HepG2 (cell line): ENCODE measurements around the gene CYP4F8. TPM values are rescaled to one million over a fixed set of nuclear protein-coding genes. Genes with fewer than 3 reads are reported as not detected.
A peak's percentile ranks its signal among the peaks of the same experiment; 100 is the strongest.

ENCODE experiments used
- ARID2 ChIP-seq: sonication (generic); formaldehyde crosslinking; IDR thresholded peaks from 2 replicates; pipeline ENCODE4 v1.8.1; 2022; ENCODE audit warnings: mild to moderate bottlenecking, missing genetic modification reagents, borderline replicate concordance
- CCAR2 ChIP-seq: fragments of 200-400 bp; formaldehyde crosslinking; optimal IDR thresholded peaks from 2 replicates; pipeline ENCODE3; 2018; ENCODE audit warnings: low read depth, mild to moderate bottlenecking, low read length, moderate library complexity
- CEBPB ChIP-seq: IDR thresholded peaks from 2 replicates; pipeline ENCODE4 v1.6.1; 2011; ENCODE audit warnings: low read depth, low read length, improper control_type of control experiment, borderline replicate concordance
- DMAP1 ChIP-seq: IDR thresholded peaks from 2 replicates; pipeline ENCODE4 v1.6.1; 2016
- GATA4 ChIP-seq: sonication (generic); IDR thresholded peaks from 2 replicates; pipeline ENCODE4 v1.6.1; 2016; ENCODE audit warnings: antibody characterized with exemption, low read depth, borderline replicate concordance
- HOXA7 ChIP-seq: sonication (generic); formaldehyde crosslinking; IDR thresholded peaks from 2 replicates; pipeline ENCODE4 v1.8.1; 2022; ENCODE audit warnings: mild to moderate bottlenecking, missing genetic modification reagents, moderate library complexity
- MEF2D ChIP-seq: sonication (generic); formaldehyde crosslinking; IDR thresholded peaks from 2 replicates; pipeline ENCODE4 v1.5.1; 2020; ENCODE audit warnings: mild to moderate bottlenecking, missing genetic modification reagents
- NFE2L2 ChIP-seq: fragments of 150-350 bp; IDR thresholded peaks from 2 replicates; pipeline ENCODE4 v1.6.1; 2014; ENCODE audit warnings: low read length
- POGZ ChIP-seq: sonication (generic); formaldehyde crosslinking; IDR thresholded peaks from 2 replicates; pipeline ENCODE4 v1.4.0; 2020; ENCODE audit warnings: mild to moderate bottlenecking, missing genetic modification reagents
- SETDB1 ChIP-seq: sonication (generic); formaldehyde crosslinking; IDR thresholded peaks from 2 replicates; pipeline ENCODE4 v1.5.1; 2020; ENCODE audit warnings: missing genetic modification reagents, mild to moderate bottlenecking, borderline replicate concordance
- SNAI1 ChIP-seq: sonication (generic); formaldehyde crosslinking; IDR thresholded peaks from 2 replicates; pipeline ENCODE4 v1.5.0; 2020; ENCODE audit warnings: mild to moderate bottlenecking, missing genetic modification reagents, borderline replicate concordance
- THAP7 ChIP-seq: sonication (generic); formaldehyde crosslinking; IDR thresholded peaks from 2 replicates; pipeline ENCODE4 v1.8.1; 2023; ENCODE audit warnings: mild to moderate bottlenecking, missing genetic modification reagents
- ZHX1 ChIP-seq: sonication (generic); formaldehyde crosslinking; IDR thresholded peaks from 2 replicates; pipeline ENCODE4 v1.8.1; 2022; ENCODE audit warnings: low read depth, mild to moderate bottlenecking, missing genetic modification reagents
- ZNF136 ChIP-seq: sonication (generic); formaldehyde crosslinking; IDR thresholded peaks from 2 replicates; pipeline ENCODE4 v1.8.1; 2022; ENCODE audit warnings: low read depth, mild to moderate bottlenecking, moderate library complexity, missing genetic modification reagents
- ZNF253 ChIP-seq: sonication (generic); formaldehyde crosslinking; IDR thresholded peaks from 2 replicates; pipeline ENCODE4 v1.8.0; 2022; ENCODE audit warnings: mild to moderate bottlenecking, missing genetic modification reagents, borderline replicate concordance
- ZNF263 ChIP-seq: sonication (generic); formaldehyde crosslinking; IDR thresholded peaks from 2 replicates; pipeline ENCODE4 v1.4.0; 2020; ENCODE audit warnings: missing genetic modification reagents
- ZNF430 ChIP-seq: sonication (generic); formaldehyde crosslinking; IDR thresholded peaks from 2 replicates; pipeline ENCODE4 v1.9.0; 2021; ENCODE audit warnings: mild to moderate bottlenecking, missing genetic modification reagents
- ZNF441 ChIP-seq: sonication (generic); formaldehyde crosslinking; IDR thresholded peaks from 2 replicates; pipeline ENCODE4 v1.7.0; 2021; ENCODE audit warnings: missing genetic modification reagents, borderline replicate concordance
- ZNF446 ChIP-seq: sonication (generic); formaldehyde crosslinking; IDR thresholded peaks from 2 replicates; pipeline ENCODE4 v1.5.0; 2020; ENCODE audit warnings: mild to moderate bottlenecking, missing genetic modification reagents
- ZNF550 ChIP-seq: sonication (generic); formaldehyde crosslinking; IDR thresholded peaks from 2 replicates; pipeline ENCODE4 v1.4.0; 2020; ENCODE audit warnings: mild to moderate bottlenecking, missing genetic modification reagents, borderline replicate concordance
- ZNF724P ChIP-seq: sonication (generic); formaldehyde crosslinking; IDR thresholded peaks from 2 replicates; pipeline ENCODE4 v1.8.0; 2022; ENCODE audit warnings: missing genetic modification reagents, borderline replicate concordance
- polyA plus RNA-seq, 8 experiments: library from polyadenylated mRNA; depleted of rRNA in 3 of 8; stranded (reverse) in 7 of 8; unstranded in 1 of 8; fragments of >200 nt; fragmentation: Illumina TruSeq in 4 of 8; extraction: Trizol in 4 of 8; gene quantifications; 2 replicates each; pipeline versions ENCODE4 v1.2.1 to v1.2.3, GENCODE V29; 2011 to 2016; ENCODE audit warnings: low read depth in 4 of 8, missing spikeins in 1 of 8, mixed read lengths in 1 of 8; ENCODE audit not compliant: insufficient read depth in 1 of 8
- total RNA-seq, 5 experiments: library from RNA; depleted of rRNA; stranded (reverse); fragments of >200 nt; fragmentation: Illumina TruSeq; extraction: Trizol; gene quantifications; 2 replicates each; pipeline ENCODE4 v1.2.3, GENCODE V29; 2016; ENCODE audit warnings: low read depth in 1 of 5
- TF ChIP-seq, protein P1 (sequence below): sonication (generic); formaldehyde crosslinking; IDR thresholded peaks from 2 replicates; pipeline ENCODE4 v1.9.0; 2021; ENCODE audit warnings: missing genetic modification reagents, borderline replicate concordance
- TF ChIP-seq, protein P2 (sequence below): IDR thresholded peaks from 2 replicates; pipeline ENCODE4 v1.6.1; 2016; ENCODE audit warnings: missing genetic modification reagents, missing compliant biosample characterization

Gene CYP4F8
- total and polyA plus RNA-seq, 2 of the 13 experiments (the other 11 are each of a cell fraction or from before 2014, with no cell fraction given), result not detected

- TF ChIP-seq, protein P1, sequence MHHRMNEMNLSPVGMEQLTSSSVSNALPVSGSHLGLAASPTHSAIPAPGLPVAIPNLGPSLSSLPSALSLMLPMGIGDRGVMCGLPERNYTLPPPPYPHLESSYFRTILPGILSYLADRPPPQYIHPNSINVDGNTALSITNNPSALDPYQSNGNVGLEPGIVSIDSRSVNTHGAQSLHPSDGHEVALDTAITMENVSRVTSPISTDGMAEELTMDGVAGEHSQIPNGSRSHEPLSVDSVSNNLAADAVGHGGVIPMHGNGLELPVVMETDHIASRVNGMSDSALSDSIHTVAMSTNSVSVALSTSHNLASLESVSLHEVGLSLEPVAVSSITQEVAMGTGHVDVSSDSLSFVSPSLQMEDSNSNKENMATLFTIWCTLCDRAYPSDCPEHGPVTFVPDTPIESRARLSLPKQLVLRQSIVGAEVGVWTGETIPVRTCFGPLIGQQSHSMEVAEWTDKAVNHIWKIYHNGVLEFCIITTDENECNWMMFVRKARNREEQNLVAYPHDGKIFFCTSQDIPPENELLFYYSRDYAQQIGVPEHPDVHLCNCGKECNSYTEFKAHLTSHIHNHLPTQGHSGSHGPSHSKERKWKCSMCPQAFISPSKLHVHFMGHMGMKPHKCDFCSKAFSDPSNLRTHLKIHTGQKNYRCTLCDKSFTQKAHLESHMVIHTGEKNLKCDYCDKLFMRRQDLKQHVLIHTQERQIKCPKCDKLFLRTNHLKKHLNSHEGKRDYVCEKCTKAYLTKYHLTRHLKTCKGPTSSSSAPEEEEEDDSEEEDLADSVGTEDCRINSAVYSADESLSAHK (CRISPR knock-in tag), result no peak
- TF ChIP-seq ZNF263 (CRISPR knock-in tag) (0 out of 2 replicates have a peak, but pooled peaks have one; percentile 40), THAP7 (CRISPR knock-in tag) (no peak), ZNF724P (CRISPR knock-in tag) (peak; percentile 68; the same call in 1 of the 2 replicates), CCAR2 (no peak), POGZ (CRISPR knock-in tag) (no peak; the same call in 1 of the 2 replicates), ZNF446 (CRISPR knock-in tag) (no peak), ZNF441 (CRISPR knock-in tag) (no peak), ZHX1 (CRISPR knock-in tag) (no peak), DMAP1 (CRISPR knock-in tag) (0 out of 2 replicates have a peak, but pooled peaks have one; percentile 36), SNAI1 (CRISPR knock-in tag) (no peak), ZNF253 (CRISPR knock-in tag) (no peak), CEBPB (peak; percentile 67; the same call in 1 of the 2 replicates), GATA4 (no peak), HOXA7 (no peak), ARID2 (no peak), ZNF136 (CRISPR knock-in tag) (no peak), NFE2L2 (no peak), ZNF550 (CRISPR knock-in tag) (no peak), SETDB1 (no peak), ZNF430 (no peak), MEF2D (no peak)
- TF ChIP-seq, protein P2, sequence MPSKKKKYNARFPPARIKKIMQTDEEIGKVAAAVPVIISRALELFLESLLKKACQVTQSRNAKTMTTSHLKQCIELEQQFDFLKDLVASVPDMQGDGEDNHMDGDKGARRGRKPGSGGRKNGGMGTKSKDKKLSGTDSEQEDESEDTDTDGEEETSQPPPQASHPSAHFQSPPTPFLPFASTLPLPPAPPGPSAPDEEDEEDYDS (CRISPR knock-in tag), result no peak
Measured at GRCh38 chr19:15640904-15641597, 26.0 kb downstream of the CYP4F8 start (continued).
